Activated effector memory CD4-positive, alpha-beta T cell treated with anti-CD3 and anti-CD28 coated beads, Interleukin-2, amount 50 U/mL, for 16 hours (primary cell): Measurements from ENCODE around the gene GPX2.
A peak's percentile ranks its signal among the peaks of the same experiment; 100 is the strongest.

Source experiments
- DNase-seq: peaks from one replicate; pipeline ENCODE4 v3.0.0-alpha.2; 2020

GPX2 gene

GRCh38 chr14:64958743-64959142 lies 16.2 kb upstream of the GPX2 start:
- no peak for DNase-seq

GRCh38 chr14:64958201-64958600 lies 15.7 kb upstream of the GPX2 start:
- no peak for DNase-seq

GRCh38 chr14:64956697-64957406 lies 14.3 kb upstream of the GPX2 start:
- DNase-seq, result no peak

GRCh38 chr14:64955297-64955696 lies 12.8 kb upstream of the GPX2 start:
- DNase-seq, result peak; percentile 38

GRCh38 chr14:64954491-64955240 lies 12.1 kb upstream of the GPX2 start:
- peak; percentile 39 for DNase-seq

GRCh38 chr14:64953661-64954060 lies 11.1 kb upstream of the GPX2 start:
- DNase-seq, result peak; percentile 38

- peak; percentile 12 for DNase-seq
These were observed 10.7 kb upstream of the GPX2 start for GRCh38 chr14:64953310-64953654.

GRCh38 chr14:64952598-64953309 lies 10.2 kb upstream of the GPX2 start:
- DNase-seq, result peak; percentile 47

- DNase-seq, result peak; percentile 37
These were observed 9.2 kb upstream of the GPX2 start for GRCh38 chr14:64951724-64952123.

GRCh38 chr14:64951291-64951690 lies 8.7 kb upstream of the GPX2 start:
- no peak for DNase-seq

GRCh38 chr14:64950889-64951288 lies 8.3 kb upstream of the GPX2 start:
- no peak for DNase-seq

- no peak for DNase-seq
These were observed 6.2 kb upstream of the GPX2 start for GRCh38 chr14:64948612-64949210.

- no peak for DNase-seq
These were observed 5.4 kb upstream of the GPX2 start for GRCh38 chr14:64947710-64948611.

GRCh38 chr14:64946310-64947045 lies 3.9 kb upstream of the GPX2 start:
- DNase-seq, result no peak

GRCh38 chr14:64945431-64946178 lies 3.1 kb upstream of the GPX2 start:
- DNase-seq, result no peak

GRCh38 chr14:64944861-64945260 lies 2.3 kb upstream of the GPX2 start:
- DNase-seq, result no peak

GRCh38 chr14:64944041-64944440 lies 1.5 kb upstream of the GPX2 start:
- DNase-seq, result no peak

GRCh38 chr14:64943556-64943955 lies 1.0 kb upstream of the GPX2 start:
- DNase-seq, result no peak

GRCh38 chr14:64940336-64940910 lies 2.1 kb downstream of the GPX2 start:
- no peak for DNase-seq

- DNase-seq, result no peak
These were observed 2.7 kb downstream of the GPX2 start for GRCh38 chr14:64939817-64940190.
